ENCODE results near the gene JOSD1. TPM values are rescaled to one million over a fixed set of nuclear protein-coding genes. Genes with fewer than 3 reads are reported as not detected.

JOSD1 gene
- total and polyA plus RNA-seq, 9 of the 15 experiments (the other 6 are each of a cell fraction or from before 2014, with no cell fraction given) = 8.9 to 39.1 (median 30.4) TPM

- TF ChIP-seq RERE (CRISPR knock-in tag; IDR thresholded peaks at IDR 0.05; ENCODE audit: borderline replicate concordance) (no peak), ZNF282 (CRISPR knock-in tag; IDR thresholded peaks at IDR 0.05) (no peak), ZNF124 (CRISPR knock-in tag; IDR thresholded peaks at IDR 0.05) (no peak), ZNF57 (CRISPR knock-in tag; IDR thresholded peaks at IDR 0.05) (no peak), SREBF2 (CRISPR knock-in tag; IDR thresholded peaks at IDR 0.05) (no peak), ZNF431 (CRISPR knock-in tag; IDR thresholded peaks at IDR 0.05) (peak; percentile 24; the same call in 1 of the 2 replicates), FOS (IDR thresholded peaks at IDR 0.05; ENCODE audit: extremely low read depth, insufficient read length) (no peak), TAF9B (IDR thresholded peaks at IDR 0.05; ENCODE audit: partially characterized antibody) (no peak), USF2 (CRISPR knock-in tag; IDR thresholded peaks at IDR 0.05) (no peak), PHF21A (IDR thresholded peaks at IDR 0.05; ENCODE audit: borderline replicate concordance, low read depth) (no peak), U2AF1 (optimal IDR thresholded peaks at IDR 0.05; ENCODE audit: low read depth, low read length) (peak; percentile 16), HEY1 (CRISPR knock-in tag; IDR thresholded peaks at IDR 0.05; ENCODE audit: borderline replicate concordance) (no peak), THRAP3 (IDR thresholded peaks at IDR 0.05; ENCODE audit: borderline replicate concordance) (no peak), ZNF655 (CRISPR knock-in tag; IDR thresholded peaks at IDR 0.05) (no peak), LARP7 (IDR thresholded peaks at IDR 0.05) (no peak), GATAD2A (IDR thresholded peaks at IDR 0.05) (no peak; the same call in 1 of the 2 replicates), PCBP1 (IDR thresholded peaks at IDR 0.05; ENCODE audit: low read depth, low read length, poor library complexity, severe bottlenecking) (peak; percentile 46), ZNF436 (CRISPR knock-in tag; IDR thresholded peaks at IDR 0.05) (no peak), FOXA1 (IDR thresholded peaks at IDR 0.05; ENCODE audit: borderline replicate concordance) (no peak), ZBTB12 (CRISPR knock-in tag; IDR thresholded peaks at IDR 0.05) (peak; percentile 98), KAT8 (IDR thresholded peaks at IDR 0.05; ENCODE audit: low read depth) (no peak)
These were observed at the start of gene JOSD1 (continued) for GRCh38 chr22:38700789-38701628.

All from K562 (cell line).